SK-N-SH treated with all-trans-retinoic acid at 6 μM for 48 hours (cell line): ENCODE results near the gene SGPP1.

ENCODE experiments used
- ATAC-seq: fragments of 200-7000 bp; cut with Tn5 transposase; 3 replicates; pipeline ENCODE4 v1.9.1; 2020; ENCODE audit warnings: mild to moderate bottlenecking, moderate library complexity
- ARNTL ChIP-seq: fragments of 450-650 bp; formaldehyde crosslinking; IDR thresholded peaks from 2 replicates; pipeline ENCODE4 v1.5.0; 2020; ENCODE audit warnings: low read depth, mild to moderate bottlenecking, moderate library complexity, borderline replicate concordance
- CSDC2 ChIP-seq: fragments of 250-450 bp; sonication (Bioruptor Pico); IDR thresholded peaks from 2 replicates; pipeline ENCODE4 v1.5.0; 2020; ENCODE audit warnings: mild to moderate bottlenecking, moderate library complexity
- CSRNP3 ChIP-seq: fragments of 250-450 bp; sonication (Bioruptor Pico); IDR thresholded peaks from 2 replicates; pipeline ENCODE4 v1.5.1; 2021; ENCODE audit warnings: mild to moderate bottlenecking, moderate library complexity
- ESRRG ChIP-seq: fragments of 250-450 bp; sonication (Bioruptor Pico); IDR thresholded peaks from 2 replicates; pipeline ENCODE4 v1.6.1; 2021; ENCODE audit warnings: mild to moderate bottlenecking
- GLIS3 ChIP-seq: fragments of 250-450 bp; sonication (Bioruptor Pico); IDR thresholded peaks from 2 replicates; pipeline ENCODE4 v1.5.0; 2020; ENCODE audit warnings: mild to moderate bottlenecking, moderate library complexity
- ISL1 ChIP-seq: fragments of 250-450 bp; sonication (Bioruptor Pico); IDR thresholded peaks from 2 replicates; pipeline ENCODE4 v2.1.2; 2022; ENCODE audit warnings: mild to moderate bottlenecking, moderate library complexity
- OSR1 ChIP-seq: fragments of 250-450 bp; sonication (Bioruptor Pico); IDR thresholded peaks from 2 replicates; pipeline ENCODE4 v1.8.0; 2022; ENCODE audit warnings: moderate library complexity, mild to moderate bottlenecking, inconsistent platforms
- PPARA ChIP-seq: fragments of 250-450 bp; sonication (Bioruptor Pico); IDR thresholded peaks from 2 replicates; pipeline ENCODE4 v1.5.0; 2020; ENCODE audit warnings: mild to moderate bottlenecking, borderline replicate concordance
- RARB ChIP-seq: fragments of 250-450 bp; sonication (Bioruptor Pico); IDR thresholded peaks from 2 replicates; pipeline ENCODE4 v1.8.0; 2021; ENCODE audit warnings: mild to moderate bottlenecking, moderate library complexity
- TCF4 ChIP-seq: fragments of 250-450 bp; sonication (Bioruptor Pico); IDR thresholded peaks from 2 replicates; pipeline ENCODE4 v1.8.0; 2021; ENCODE audit warnings: mild to moderate bottlenecking, moderate library complexity, borderline replicate concordance
- TOX ChIP-seq: fragments of 250-450 bp; sonication (Bioruptor Pico); IDR thresholded peaks from 2 replicates; pipeline ENCODE4 v1.8.0; 2021; ENCODE audit warnings: mild to moderate bottlenecking, moderate library complexity, borderline replicate concordance
- TSHZ2 ChIP-seq: fragments of 250-450 bp; sonication (Bioruptor Pico); IDR thresholded peaks from 2 replicates; pipeline ENCODE4 v1.5.0; 2020; ENCODE audit warnings: mild to moderate bottlenecking, moderate library complexity
- ZC3H10 ChIP-seq: fragments of 250-450 bp; sonication (Bioruptor Pico); IDR thresholded peaks from 2 replicates; pipeline ENCODE4 v1.5.1; 2021; ENCODE audit warnings: mild to moderate bottlenecking, moderate library complexity
- ZFP3 ChIP-seq: fragments of 250-450 bp; sonication (Bioruptor Pico); IDR thresholded peaks from 2 replicates; pipeline ENCODE4 v1.5.0; 2020; ENCODE audit warnings: mild to moderate bottlenecking, moderate library complexity
- ZFP30 ChIP-seq: fragments of 450-650 bp; formaldehyde crosslinking; IDR thresholded peaks from 2 replicates; pipeline ENCODE4 v1.5.0; 2022; ENCODE audit warnings: mild to moderate bottlenecking, moderate library complexity
- ZNF565 ChIP-seq: fragments of 450-650 bp; formaldehyde crosslinking; conservative IDR thresholded peaks from 2 replicates; pipeline ENCODE4 v1.5.0; 2020; ENCODE audit warnings: low read depth, mild to moderate bottlenecking, moderate library complexity
- ZNF70 ChIP-seq: fragments of 450-650 bp; formaldehyde crosslinking; IDR thresholded peaks from 2 replicates; pipeline ENCODE4 v1.5.0; 2020; ENCODE audit warnings: mild to moderate bottlenecking, moderate library complexity
- TF ChIP-seq, protein P1 (sequence below): fragments of 250-450 bp; sonication (Bioruptor Pico); IDR thresholded peaks from 2 replicates; pipeline ENCODE4 v1.5.1; 2020; ENCODE audit warnings: low read depth, mild to moderate bottlenecking, moderate library complexity
- TF ChIP-seq, protein P2 (sequence below): fragments of 250-450 bp; sonication (Bioruptor Pico); IDR thresholded peaks from 2 replicates; pipeline ENCODE4 v1.8.0; 2020; ENCODE audit warnings: mild to moderate bottlenecking, moderate library complexity, borderline replicate concordance
- TF ChIP-seq, protein P3 (sequence below): fragments of 250-450 bp; sonication (Bioruptor Pico); IDR thresholded peaks from 2 replicates; pipeline ENCODE4 v1.8.0; 2021; ENCODE audit warnings: low read depth, mild to moderate bottlenecking, moderate library complexity, borderline replicate concordance

Gene SGPP1

GRCh38 chr14:63671987-63672386 lies 55.9 kb downstream of the SGPP1 start (continued):
- TF ChIP-seq TCF4 (CRISPR knock-in tag) (no peak), CSDC2 (CRISPR knock-in tag) (no peak)

GRCh38 chr14:63670692-63671091 lies 57.2 kb downstream of the SGPP1 start:
- no peak for ATAC-seq
- TF ChIP-seq ZNF70 (CRISPR knock-in tag) (no peak), GLIS3 (no peak), PPARA (CRISPR knock-in tag) (no peak), RARB (CRISPR knock-in tag) (no peak), ZC3H10 (no peak), ZNF565 (CRISPR knock-in tag) (no peak), TCF4 (CRISPR knock-in tag) (no peak), CSDC2 (CRISPR knock-in tag) (no peak)
- TF ChIP-seq, protein P1, sequence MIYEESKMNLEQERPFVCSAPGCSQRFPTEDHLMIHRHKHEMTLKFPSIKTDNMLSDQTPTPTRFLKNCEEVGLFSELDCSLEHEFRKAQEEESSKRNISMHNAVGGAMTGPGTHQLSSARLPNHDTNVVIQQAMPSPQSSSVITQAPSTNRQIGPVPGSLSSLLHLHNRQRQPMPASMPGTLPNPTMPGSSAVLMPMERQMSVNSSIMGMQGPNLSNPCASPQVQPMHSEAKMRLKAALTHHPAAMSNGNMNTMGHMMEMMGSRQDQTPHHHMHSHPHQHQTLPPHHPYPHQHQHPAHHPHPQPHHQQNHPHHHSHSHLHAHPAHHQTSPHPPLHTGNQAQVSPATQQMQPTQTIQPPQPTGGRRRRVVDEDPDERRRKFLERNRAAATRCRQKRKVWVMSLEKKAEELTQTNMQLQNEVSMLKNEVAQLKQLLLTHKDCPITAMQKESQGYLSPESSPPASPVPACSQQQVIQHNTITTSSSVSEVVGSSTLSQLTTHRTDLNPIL (CRISPR knock-in tag), result no peak
- TF ChIP-seq, protein P2, sequence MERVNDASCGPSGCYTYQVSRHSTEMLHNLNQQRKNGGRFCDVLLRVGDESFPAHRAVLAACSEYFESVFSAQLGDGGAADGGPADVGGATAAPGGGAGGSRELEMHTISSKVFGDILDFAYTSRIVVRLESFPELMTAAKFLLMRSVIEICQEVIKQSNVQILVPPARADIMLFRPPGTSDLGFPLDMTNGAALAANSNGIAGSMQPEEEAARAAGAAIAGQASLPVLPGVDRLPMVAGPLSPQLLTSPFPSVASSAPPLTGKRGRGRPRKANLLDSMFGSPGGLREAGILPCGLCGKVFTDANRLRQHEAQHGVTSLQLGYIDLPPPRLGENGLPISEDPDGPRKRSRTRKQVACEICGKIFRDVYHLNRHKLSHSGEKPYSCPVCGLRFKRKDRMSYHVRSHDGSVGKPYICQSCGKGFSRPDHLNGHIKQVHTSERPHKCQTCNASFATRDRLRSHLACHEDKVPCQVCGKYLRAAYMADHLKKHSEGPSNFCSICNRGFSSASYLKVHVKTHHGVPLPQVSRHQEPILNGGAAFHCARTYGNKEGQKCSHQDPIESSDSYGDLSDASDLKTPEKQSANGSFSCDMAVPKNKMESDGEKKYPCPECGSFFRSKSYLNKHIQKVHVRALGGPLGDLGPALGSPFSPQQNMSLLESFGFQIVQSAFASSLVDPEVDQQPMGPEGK (CRISPR knock-in tag), result no peak

DNA sequence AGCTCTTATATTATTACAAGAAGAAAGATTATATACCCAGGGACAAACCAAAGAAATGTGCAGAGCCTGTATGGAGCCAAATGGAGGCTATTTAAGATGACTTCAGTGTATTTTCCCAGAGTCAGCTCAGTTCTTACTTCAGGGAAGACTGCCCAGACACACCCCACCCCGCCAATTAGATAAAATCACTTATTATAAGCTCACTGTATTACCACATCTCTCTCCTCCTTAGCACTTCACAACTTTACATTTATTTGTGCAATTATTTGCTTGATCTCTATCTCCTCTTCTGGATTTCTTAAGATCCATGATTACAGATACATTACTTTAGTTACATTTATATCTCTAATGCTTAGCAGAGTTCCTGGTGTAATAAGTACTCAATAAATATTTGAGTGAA lies 61.5 kb downstream of the SGPP1 start:
- ATAC-seq, result no peak
- TF ChIP-seq PPARA (CRISPR knock-in tag) (no peak), TSHZ2 (CRISPR knock-in tag) (no peak)
- TF ChIP-seq, protein P1 (CRISPR knock-in tag), result no peak

- TF ChIP-seq RARB (CRISPR knock-in tag) (no peak), ZFP3 (CRISPR knock-in tag) (no peak), ISL1 (no peak), ZFP30 (CRISPR knock-in tag) (no peak), TCF4 (CRISPR knock-in tag) (no peak), ESRRG (no peak), OSR1 (CRISPR knock-in tag) (no peak), ZNF70 (CRISPR knock-in tag) (no peak), ARNTL (CRISPR knock-in tag) (no peak), TOX (no peak), ZC3H10 (no peak), GLIS3 (no peak), CSRNP3 (CRISPR knock-in tag) (no peak)
- TF ChIP-seq, protein P1 (CRISPR knock-in tag), result no peak
- TF ChIP-seq, protein P3, sequence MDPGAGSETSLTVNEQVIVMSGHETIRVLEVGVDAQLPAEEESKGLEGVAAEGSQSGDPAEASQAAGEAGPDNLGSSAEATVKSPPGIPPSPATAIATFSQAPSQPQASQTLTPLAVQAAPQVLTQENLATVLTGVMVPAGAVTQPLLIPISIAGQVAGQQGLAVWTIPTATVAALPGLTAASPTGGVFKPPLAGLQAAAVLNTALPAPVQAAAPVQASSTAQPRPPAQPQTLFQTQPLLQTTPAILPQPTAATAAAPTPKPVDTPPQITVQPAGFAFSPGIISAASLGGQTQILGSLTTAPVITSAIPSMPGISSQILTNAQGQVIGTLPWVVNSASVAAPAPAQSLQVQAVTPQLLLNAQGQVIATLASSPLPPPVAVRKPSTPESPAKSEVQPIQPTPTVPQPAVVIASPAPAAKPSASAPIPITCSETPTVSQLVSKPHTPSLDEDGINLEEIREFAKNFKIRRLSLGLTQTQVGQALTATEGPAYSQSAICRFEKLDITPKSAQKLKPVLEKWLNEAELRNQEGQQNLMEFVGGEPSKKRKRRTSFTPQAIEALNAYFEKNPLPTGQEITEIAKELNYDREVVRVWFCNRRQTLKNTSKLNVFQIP (CRISPR knock-in tag), result no peak
- TF ChIP-seq, protein P2 (CRISPR knock-in tag), result no peak
- TF ChIP-seq, all 23 proteins: peak for 0
- no peak for ATAC-seq
Measured at GRCh38 chr14:63663428-63664341, 64.2 kb downstream of the SGPP1 start.
